GM13976 (cell line): Measurements from ENCODE around the gene GGT1.

Source experiments
- DNase-seq: peaks from one replicate; pipeline ENCODE4 v3.0.0; 2012; ENCODE audit warnings: low spot score
- CTCF ChIP-seq: IDR thresholded peaks from 2 replicates; pipeline ENCODE4 v1.5.1; 2012; ENCODE audit warnings: borderline replicate concordance, mild to moderate bottlenecking; ENCODE audit not compliant: insufficient read depth; ENCODE audit errors: extremely low read depth, missing control alignments, control extremely low read depth
- in situ Hi-C: fragments of 300-500 bp; cut with MboI; formaldehyde crosslinking; loops from one replicate; pipeline ENCODE4 v1.12.0; 2022; ENCODE audit warnings: low sequenced_read_pairs, mixed read lengths, inconsistent platforms; ENCODE audit not compliant: unreplicated experiment

GGT1 gene

GRCh38 chr22:24564376-24565058 lies 38.5 kb upstream of the GGT1 start:
- no peak for DNase-seq
- TF ChIP-seq CTCF: no peak
- in situ Hi-C loops: no loop called here

- TF ChIP-seq CTCF: no peak
- in situ Hi-C loops: no loop called here
- DNase-seq: no peak
Measured at GRCh38 chr22:24565077-24565476, 37.9 kb upstream of the GGT1 start.

DNA sequence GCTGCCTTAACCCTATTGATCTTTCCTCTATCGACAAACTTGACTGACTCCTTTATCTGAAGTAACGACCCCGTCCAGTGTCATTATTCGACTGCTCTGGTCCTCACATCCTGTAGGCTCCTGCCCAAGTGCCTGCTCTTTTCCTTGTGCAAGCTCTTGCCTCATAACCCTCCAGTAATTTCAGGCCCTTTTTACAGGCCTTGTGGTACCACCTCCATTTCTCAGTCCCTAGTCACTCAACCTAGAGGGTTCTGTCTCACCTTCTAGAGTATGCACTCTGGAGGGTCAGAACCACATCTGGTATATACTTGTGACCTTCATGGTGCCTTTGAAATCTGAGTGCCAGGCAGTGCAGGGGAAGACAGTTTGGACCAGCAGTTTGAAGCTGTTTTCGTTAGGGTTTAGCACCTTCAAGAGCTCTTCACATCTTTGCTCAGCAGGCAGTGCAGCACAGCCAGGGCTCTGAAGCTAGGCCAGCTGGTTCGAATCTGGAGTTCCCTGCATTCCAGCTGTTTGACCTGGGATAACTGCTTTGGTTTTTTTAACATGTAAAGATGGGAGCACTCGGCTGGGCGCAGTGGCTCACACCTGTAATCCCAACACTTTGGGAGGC lies 36.0 kb upstream of the GGT1 start:
- no peak for TF ChIP-seq CTCF
- in situ Hi-C loops: no loop called here
- DNase-seq: no peak

- in situ Hi-C loops: no loop called here
- no peak for TF ChIP-seq CTCF
Measured at GRCh38 chr22:24567668-24568067, 35.3 kb upstream of the GGT1 start.

DNA sequence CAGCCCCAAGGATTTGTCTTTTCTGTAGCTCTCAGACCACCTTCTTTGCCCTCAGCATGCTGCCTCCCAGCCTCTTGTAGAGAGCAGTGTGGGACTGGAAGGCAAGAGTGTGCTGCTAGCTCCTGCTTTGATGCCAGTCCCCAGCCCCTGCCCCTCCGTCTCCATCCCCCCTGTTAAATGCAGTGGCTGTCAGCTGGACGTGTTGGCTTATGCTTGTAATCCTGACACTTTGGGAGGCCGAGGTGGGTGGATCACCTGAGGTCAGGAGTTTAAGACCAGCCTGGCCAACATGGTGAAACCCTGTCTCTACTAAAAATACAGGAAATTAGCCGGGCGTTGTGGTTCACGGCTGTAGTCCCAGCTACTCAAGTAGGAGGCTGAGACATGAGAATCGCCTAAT lies 31.7 kb upstream of the GGT1 start:
- in situ Hi-C loops: no loop called here
- TF ChIP-seq CTCF: no peak
- DNase-seq: no peak

More at GRCh38 chr22:24567668-24568067, 35.3 kb upstream of the GGT1 start:
- DNase-seq: peak; percentile 65

DNA sequence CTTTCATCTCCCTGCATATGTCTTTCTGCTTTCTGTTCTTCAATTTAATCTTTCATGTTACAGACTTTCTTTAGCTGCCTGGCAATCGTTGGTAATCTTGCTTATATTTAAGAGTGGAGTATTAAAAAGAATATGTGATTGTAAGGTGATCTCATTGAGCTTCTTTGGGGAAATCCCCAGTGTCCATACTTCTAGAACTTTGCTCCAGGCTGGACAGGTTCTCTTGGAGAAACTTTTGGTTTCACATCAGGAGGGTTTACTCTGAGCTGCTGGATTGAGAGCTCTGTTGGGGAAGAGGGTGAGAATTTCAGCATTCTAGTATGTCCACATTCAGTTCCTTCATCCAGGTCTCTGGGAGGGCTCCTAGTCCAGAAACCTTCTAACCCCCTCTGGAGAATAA lies 26.2 kb upstream of the GGT1 start:
- in situ Hi-C loops: no loop called here
- no peak for TF ChIP-seq CTCF
- no peak for DNase-seq
